A549 (cell line): ENCODE measurements around the gene FOXP1. TPM values are rescaled to one million over a fixed set of nuclear protein-coding genes. Genes with fewer than 3 reads are reported as not detected.

Source experiments
- ATAC-seq, 2 experiments: fragments of 200-7000 bp in 1 of 2; fragments of >200 bp in 1 of 2; cut with Nextera tagmentation in 1 of 2; cut with Tn5 transposase in 1 of 2; 3 replicates each; pipeline versions ENCODE4 v1.8.0 to v1.9.1; 2018 to 2020; ENCODE audit warnings: mild to moderate bottlenecking in 1 of 2, moderate library complexity in 1 of 2
- CTCF ChIA-PET: fragments of 300-600 bp; sonication (Branson Sonifier 250); formaldehyde crosslinking; extraction: SDS; loops from one replicate; lab custom pipeline; 2021; ENCODE audit warnings: antibody characterized with exemption, inconsistent platforms; lab: Yijun Ruan, JAX
- POLR2A ChIA-PET: fragments of 350-600 bp; formaldehyde crosslinking; extraction: SDS; loops from one replicate; lab custom pipeline; 2021; ENCODE audit warnings: antibody characterized with exemption, inconsistent platforms; lab: Yijun Ruan, JAX
- DNase-seq, 2 experiments: peaks; one replicate each; pipeline versions ENCODE4 v3.0.0 to v3.0.0-alpha.2; 2011 to 2016; ENCODE audit warnings: low read depth in 1 of 2, low spot score in 1 of 2
- FAIRE-seq: peaks from 2 replicates; lab custom pipeline; 2011; peaks lifted over from hg19 to GRCh38; lab: Jason Lieb, UNC
- H3K27ac ChIP-seq, 2 experiments: fragments of >200 bp; sonication (Bioruptor Twin); formaldehyde crosslinking; 3 replicates each; pipeline ENCODE4 v1.5.1; 2016 to 2017
- H3K4me1 ChIP-seq: fragments of >200 bp; sonication (Bioruptor Twin); formaldehyde crosslinking; 3 replicates; pipeline ENCODE4 v1.6.1; 2016
- H3K4me2 ChIP-seq: fragments of >200 bp; sonication (Bioruptor Twin); formaldehyde crosslinking; 3 replicates; pipeline ENCODE4 v1.6.1; 2016
- H3K4me3 ChIP-seq: fragments of >200 bp; sonication (Bioruptor Twin); formaldehyde crosslinking; 3 replicates; pipeline ENCODE4 v1.5.1; 2016
- H3K9me3 ChIP-seq: fragments of >200 bp; sonication (Bioruptor Twin); formaldehyde crosslinking; 3 replicates; pipeline ENCODE4 v1.6.1; 2016
- BHLHE40 ChIP-seq: IDR thresholded peaks from 2 replicates; pipeline ENCODE4 v1.6.1; 2012; ENCODE audit warnings: low read depth, low read length, inconsistent platforms
- CBX2 ChIP-seq: fragments of 200-600 bp; sonication (generic); IDR thresholded peaks from 2 replicates; pipeline ENCODE4 v1.6.1; 2016; ENCODE audit warnings: low read depth, mild to moderate bottlenecking, borderline replicate concordance
- CHD4 ChIP-seq: fragments of 200-600 bp; sonication (generic); IDR thresholded peaks from 2 replicates; pipeline ENCODE4 v1.6.1; 2016; ENCODE audit warnings: antibody characterized with exemption, mild to moderate bottlenecking, borderline replicate concordance
- EHMT2 ChIP-seq: fragments of 200-600 bp; sonication (generic); IDR thresholded peaks from 2 replicates; pipeline ENCODE4 v1.6.1; 2016; ENCODE audit warnings: antibody characterized with exemption, low read depth, mild to moderate bottlenecking, moderate library complexity
- ELK1 ChIP-seq: fragments of 150-350 bp; IDR thresholded peaks from 2 replicates; pipeline ENCODE4 v1.6.1; 2014; ENCODE audit warnings: low read depth, mild to moderate bottlenecking, low read length
- HDAC2 ChIP-seq: fragments of 200-600 bp; sonication (generic); IDR thresholded peaks from 2 replicates; pipeline ENCODE4 v1.6.1; 2016
- HMGXB4 ChIP-seq: fragments of 250-450 bp; sonication (Bioruptor Pico); IDR thresholded peaks from 2 replicates; pipeline ENCODE4 v1.5.0; 2021; ENCODE audit warnings: mild to moderate bottlenecking, moderate library complexity, borderline replicate concordance
- HOXA7 ChIP-seq: fragments of 250-450 bp; sonication (Bioruptor Pico); IDR thresholded peaks from 2 replicates; pipeline ENCODE4 v1.5.0; 2020; ENCODE audit warnings: mild to moderate bottlenecking, moderate library complexity
- HOXB13 ChIP-seq: fragments of 250-450 bp; sonication (Bioruptor Pico); IDR thresholded peaks from 2 replicates; pipeline ENCODE4 v1.5.0; 2020; ENCODE audit warnings: low read depth, mild to moderate bottlenecking, moderate library complexity
- MAZ ChIP-seq: fragments of 150-350 bp; IDR thresholded peaks from 2 replicates; pipeline ENCODE4 v1.6.1; 2014; ENCODE audit warnings: antibody characterized with exemption, low read depth, low read length, borderline replicate concordance
- NFE2L2 ChIP-seq: fragments of 150-350 bp; conservative IDR thresholded peaks from 2 replicates; pipeline ENCODE4 v1.6.1; 2014; ENCODE audit warnings: low read length
- PHF8 ChIP-seq: fragments of 200-600 bp; sonication (generic); IDR thresholded peaks from 2 replicates; pipeline ENCODE4 v1.6.1; 2016; ENCODE audit warnings: low read depth, mild to moderate bottlenecking, antibody characterized with exemption, moderate library complexity, borderline replicate concordance
- POLR2A ChIP-seq: IDR thresholded peaks from 2 replicates; pipeline ENCODE4 v1.6.1; 2012; ENCODE audit warnings: mild to moderate bottlenecking, low read length
- POLR2AphosphoS2 ChIP-seq: conservative IDR thresholded peaks from 2 replicates; pipeline ENCODE4 v1.6.1; 2012; ENCODE audit warnings: low read length, improper control_type of control experiment, inconsistent platforms
- RARB ChIP-seq: fragments of 250-450 bp; sonication (Bioruptor Pico); IDR thresholded peaks from 2 replicates; pipeline ENCODE4 v1.8.0; 2021; ENCODE audit warnings: mild to moderate bottlenecking, moderate library complexity
- SREBF2 ChIP-seq: fragments of 450-650 bp; IDR thresholded peaks from 2 replicates; pipeline ENCODE4 v1.6.1; 2014; ENCODE audit warnings: mild to moderate bottlenecking, moderate library complexity
- WGBS: methylation state at CpG from one replicate; pipeline ENCODE4 v1.1.6; 2017; ENCODE audit errors: missing lambda C conversion rate; 5-methylcytosine and 5-hydroxymethylcytosine counted together
- polyA plus RNA-seq, 4 experiments: library from polyadenylated mRNA; depleted of rRNA in 3 of 4; stranded (reverse); fragments of >200 nt; fragmentation: RNase III in 1 of 4; extraction: RNeasy Plus Mini Kit Qiagen cat#74134 plus additional on column Dnase treatment in 1 of 4; gene quantifications; 2 replicates in 3 of 4; 3 replicates in 1 of 4; pipeline ENCODE4 v1.2.3, GENCODE V29; 2011 to 2017
- TF ChIP-seq, protein P1 (sequence below): fragments of 450-650 bp; IDR thresholded peaks from 2 replicates; pipeline ENCODE4 v1.6.1; 2014; ENCODE audit warnings: antibody characterized with exemption
- TF ChIP-seq, protein P2 (sequence below): fragments of >200 bp; sonication (Bioruptor Twin); formaldehyde crosslinking; IDR thresholded peaks from 3 replicates; pipeline ENCODE4 v1.5.1; 2016
- TF ChIP-seq, protein P3 (sequence below): fragments of >200 bp; sonication (Bioruptor Twin); formaldehyde crosslinking; IDR thresholded peaks from 2 replicates; pipeline ENCODE4 v1.6.1; 2016
- TF ChIP-seq, protein P4 (sequence below): fragments of >200 bp; sonication (Bioruptor Twin); formaldehyde crosslinking; IDR thresholded peaks from 3 replicates; pipeline ENCODE4 v1.6.1; 2016

FOXP1 gene
- polyA plus RNA-seq, 2 of the 4 experiments (the other 2 are of a cell fraction): 12.8 to 13.9 TPM

DNA sequence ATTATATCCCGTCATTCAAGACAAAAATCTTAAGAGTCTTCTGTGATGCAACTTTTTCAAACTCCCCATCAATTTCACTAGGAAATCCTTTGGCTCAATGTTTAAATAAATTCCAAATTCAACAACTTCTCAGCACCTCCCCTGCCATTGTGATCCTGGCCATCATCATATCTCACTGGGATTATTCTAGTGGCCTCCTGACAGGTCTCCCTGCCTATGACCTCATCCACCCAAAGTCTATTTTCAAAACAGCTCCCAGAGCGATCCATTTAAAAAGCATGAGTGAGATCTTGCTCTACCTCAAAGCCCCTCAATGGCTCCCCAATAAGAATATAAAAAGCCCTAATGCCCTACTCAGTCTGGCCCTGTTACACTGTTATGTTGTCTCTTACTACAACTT lies 293.2 kb downstream of the FOXP1 start:
- Histone ChIP-seq H3K4me2 (no peak overlapping the region), H3K27ac (no peak overlapping the region), H3K4me3 (no peak overlapping the region), H3K9me3 (no peaks in the 10 kb centered on the region), H3K4me1 (peaks cover 7% of the 10 kb centered on the region; the same call in 2 of the 3 replicates)
- no peak for FAIRE-seq
- CTCF ChIA-PET: interaction anchor here (1.0 kb wide), 1 partner anchor 102 kb away, joined by 3 read pairs; no protein-coding TSS in a partner anchor
- no peak for DNase-seq
- TF ChIP-seq PHF8 (no peak), EHMT2 (no peak), NFE2L2 (no peak), POLR2A (no peak), SREBF2 (no peak), HOXB13 (no peak), POLR2AphosphoS2 (no peak), HOXA7 (no peak), MAZ (no peak), HDAC2 (no peak), HMGXB4 (CRISPR knock-in tag) (no peak), BHLHE40 (no peak), RARB (CRISPR knock-in tag) (no peak), CBX2 (no peak), ELK1 (no peak), CHD4 (no peak)
- TF ChIP-seq, protein P1, sequence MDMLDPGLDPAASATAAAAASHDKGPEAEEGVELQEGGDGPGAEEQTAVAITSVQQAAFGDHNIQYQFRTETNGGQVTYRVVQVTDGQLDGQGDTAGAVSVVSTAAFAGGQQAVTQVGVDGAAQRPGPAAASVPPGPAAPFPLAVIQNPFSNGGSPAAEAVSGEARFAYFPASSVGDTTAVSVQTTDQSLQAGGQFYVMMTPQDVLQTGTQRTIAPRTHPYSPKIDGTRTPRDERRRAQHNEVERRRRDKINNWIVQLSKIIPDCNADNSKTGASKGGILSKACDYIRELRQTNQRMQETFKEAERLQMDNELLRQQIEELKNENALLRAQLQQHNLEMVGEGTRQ: no peak
- TF ChIP-seq, protein P2, sequence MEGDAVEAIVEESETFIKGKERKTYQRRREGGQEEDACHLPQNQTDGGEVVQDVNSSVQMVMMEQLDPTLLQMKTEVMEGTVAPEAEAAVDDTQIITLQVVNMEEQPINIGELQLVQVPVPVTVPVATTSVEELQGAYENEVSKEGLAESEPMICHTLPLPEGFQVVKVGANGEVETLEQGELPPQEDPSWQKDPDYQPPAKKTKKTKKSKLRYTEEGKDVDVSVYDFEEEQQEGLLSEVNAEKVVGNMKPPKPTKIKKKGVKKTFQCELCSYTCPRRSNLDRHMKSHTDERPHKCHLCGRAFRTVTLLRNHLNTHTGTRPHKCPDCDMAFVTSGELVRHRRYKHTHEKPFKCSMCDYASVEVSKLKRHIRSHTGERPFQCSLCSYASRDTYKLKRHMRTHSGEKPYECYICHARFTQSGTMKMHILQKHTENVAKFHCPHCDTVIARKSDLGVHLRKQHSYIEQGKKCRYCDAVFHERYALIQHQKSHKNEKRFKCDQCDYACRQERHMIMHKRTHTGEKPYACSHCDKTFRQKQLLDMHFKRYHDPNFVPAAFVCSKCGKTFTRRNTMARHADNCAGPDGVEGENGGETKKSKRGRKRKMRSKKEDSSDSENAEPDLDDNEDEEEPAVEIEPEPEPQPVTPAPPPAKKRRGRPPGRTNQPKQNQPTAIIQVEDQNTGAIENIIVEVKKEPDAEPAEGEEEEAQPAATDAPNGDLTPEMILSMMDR: no peak
- TF ChIP-seq, protein P3, sequence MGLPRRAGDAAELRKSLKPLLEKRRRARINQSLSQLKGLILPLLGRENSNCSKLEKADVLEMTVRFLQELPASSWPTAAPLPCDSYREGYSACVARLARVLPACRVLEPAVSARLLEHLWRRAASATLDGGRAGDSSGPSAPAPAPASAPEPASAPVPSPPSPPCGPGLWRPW: no peak
- TF ChIP-seq, protein P4, sequence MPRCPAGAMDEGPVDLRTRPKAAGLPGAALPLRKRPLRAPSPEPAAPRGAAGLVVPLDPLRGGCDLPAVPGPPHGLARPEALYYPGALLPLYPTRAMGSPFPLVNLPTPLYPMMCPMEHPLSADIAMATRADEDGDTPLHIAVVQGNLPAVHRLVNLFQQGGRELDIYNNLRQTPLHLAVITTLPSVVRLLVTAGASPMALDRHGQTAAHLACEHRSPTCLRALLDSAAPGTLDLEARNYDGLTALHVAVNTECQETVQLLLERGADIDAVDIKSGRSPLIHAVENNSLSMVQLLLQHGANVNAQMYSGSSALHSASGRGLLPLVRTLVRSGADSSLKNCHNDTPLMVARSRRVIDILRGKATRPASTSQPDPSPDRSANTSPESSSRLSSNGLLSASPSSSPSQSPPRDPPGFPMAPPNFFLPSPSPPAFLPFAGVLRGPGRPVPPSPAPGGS: no peak
- ATAC-seq: no peak
- 89% methylated on average over 2 of the region's 2 CpGs for WGBS
- POLR2A ChIA-PET: no interaction called here
